HG03378 (cell line): ENCODE results near the gene IFT81.

ENCODE experiments used
- ATAC-seq: cut with Tn5 transposase; IDR thresholded peaks from one replicate; pipeline ENCODE4 v1.9.1; 2021; ENCODE audit warnings: mild to moderate bottlenecking, moderate library complexity; ENCODE audit not compliant: unreplicated experiment

Gene IFT81

DNA sequence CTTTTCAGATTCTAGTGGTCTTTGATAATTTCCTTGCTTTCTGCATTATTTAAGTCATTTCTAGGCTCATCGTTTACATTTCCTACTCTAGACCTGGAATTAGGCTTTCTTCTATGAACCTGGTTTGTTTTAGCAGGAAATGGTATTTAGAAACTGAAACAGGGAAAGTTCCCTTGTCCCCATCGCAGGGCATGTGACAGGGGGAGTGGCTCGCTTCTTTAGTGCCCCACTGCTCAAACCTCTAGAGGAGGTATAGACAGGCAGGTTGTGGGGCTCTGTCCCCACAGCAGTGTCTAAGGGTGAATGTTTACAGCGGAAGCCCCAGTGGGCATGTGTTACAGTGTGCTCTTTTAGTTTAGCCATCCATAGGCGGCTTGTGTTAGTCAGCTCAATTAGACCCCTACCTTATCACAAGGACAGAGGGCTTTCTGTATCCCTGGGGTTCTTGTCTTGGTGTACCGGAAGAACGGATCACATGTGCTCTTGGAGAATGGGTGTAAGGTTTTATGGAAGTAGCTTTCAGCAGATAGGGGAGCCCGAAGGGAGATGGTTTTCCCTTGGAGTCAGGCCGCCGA is 25.0 kb downstream of the IFT81 start:
- no peak for ATAC-seq

DNA sequence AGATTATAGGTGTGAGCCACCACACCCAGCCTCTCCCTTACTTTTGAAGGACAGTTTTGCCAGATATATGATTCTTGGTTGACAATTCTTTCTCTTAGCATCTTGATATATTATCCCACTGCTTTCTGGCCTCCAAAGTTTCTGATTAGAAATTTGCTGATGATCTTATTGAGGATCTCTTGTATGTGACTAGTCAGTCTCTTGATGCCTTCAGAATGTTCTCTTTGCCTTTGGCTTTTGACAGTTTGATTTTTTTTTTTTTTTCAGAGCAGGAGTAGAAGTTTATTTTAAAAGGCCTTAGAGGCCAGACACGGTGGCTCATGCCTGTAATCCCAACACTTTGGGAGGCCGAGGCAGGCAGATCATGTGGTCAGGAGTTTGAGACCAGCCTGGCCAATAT is 32.6 kb downstream of the IFT81 start:
- ATAC-seq: no peak

DNA sequence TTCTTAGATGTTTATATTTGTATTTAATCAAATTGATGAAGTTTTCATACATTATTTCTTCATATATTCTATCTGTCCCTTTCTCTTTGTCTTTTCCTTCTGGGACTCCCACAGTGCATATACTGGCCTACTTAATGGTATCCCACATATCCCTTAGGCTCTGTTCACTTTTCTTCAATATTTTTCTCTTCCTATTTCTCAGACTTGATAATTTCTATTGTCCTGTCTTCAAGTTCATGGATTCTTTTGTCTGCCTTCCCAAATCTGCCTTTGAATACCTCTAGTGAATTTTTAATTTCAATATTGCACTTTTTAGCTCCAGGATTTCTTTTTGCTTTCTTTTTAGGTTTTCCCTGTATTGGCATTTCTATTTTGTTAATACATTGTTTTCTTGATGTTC is 33.4 kb downstream of the IFT81 start:
- ATAC-seq: no peak

DNA sequence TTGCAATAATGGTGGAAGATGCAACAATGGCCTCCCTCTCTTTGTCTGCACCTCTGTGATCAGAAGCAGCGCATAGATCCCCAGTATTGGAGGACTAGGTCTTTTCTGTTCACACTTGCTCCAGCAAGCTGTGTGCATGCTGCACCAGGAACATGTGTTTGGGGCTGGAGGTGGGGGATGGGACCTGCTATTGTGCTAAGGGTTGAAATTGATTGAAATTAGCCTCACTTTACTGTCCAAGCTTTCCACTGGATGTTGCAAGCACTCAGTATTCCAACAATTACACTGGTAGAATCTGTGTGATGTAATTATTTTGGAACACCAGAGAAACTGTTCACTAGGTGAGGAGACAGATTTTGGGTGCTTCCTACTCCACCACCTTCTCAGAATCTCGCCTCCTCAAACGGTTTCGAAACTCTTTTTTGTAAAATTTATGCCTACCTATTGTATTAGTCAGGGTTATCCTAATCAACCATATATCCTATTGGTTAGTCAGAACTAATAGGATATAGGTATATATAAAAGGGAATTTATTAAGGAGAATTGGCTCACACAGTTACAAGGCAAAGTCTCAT is 35.6 kb downstream of the IFT81 start:
- ATAC-seq: no peak

DNA sequence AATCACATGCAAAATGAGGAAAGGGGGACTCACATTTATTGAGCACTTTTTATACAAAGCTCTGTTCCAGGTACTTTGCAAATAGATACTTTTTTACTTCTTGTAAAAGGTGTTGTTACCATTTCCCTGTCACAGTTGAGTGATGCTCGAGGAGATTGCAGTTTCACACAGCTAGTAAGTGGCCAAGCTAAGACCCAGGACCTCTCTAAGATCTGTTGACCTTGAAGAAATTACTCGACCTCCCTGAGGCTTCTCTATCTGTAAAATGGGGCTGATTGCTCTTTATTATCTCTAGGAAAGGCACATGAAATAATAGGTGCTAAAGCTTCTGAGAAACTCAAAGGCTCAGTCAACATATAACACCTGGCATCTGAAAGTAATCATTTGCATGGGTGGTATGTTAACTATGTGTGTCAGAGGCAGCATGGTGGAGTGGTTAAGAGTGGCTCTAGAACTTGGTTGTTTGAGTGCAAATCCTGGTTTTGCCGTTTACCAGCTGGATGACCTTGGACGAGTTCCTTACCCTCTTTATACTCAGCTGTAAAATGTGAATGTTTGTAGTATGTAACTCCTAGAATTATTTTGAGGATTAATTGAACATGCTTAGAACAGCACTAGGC is 41.5 kb downstream of the IFT81 start:
- peak; percentile 76 for ATAC-seq

DNA sequence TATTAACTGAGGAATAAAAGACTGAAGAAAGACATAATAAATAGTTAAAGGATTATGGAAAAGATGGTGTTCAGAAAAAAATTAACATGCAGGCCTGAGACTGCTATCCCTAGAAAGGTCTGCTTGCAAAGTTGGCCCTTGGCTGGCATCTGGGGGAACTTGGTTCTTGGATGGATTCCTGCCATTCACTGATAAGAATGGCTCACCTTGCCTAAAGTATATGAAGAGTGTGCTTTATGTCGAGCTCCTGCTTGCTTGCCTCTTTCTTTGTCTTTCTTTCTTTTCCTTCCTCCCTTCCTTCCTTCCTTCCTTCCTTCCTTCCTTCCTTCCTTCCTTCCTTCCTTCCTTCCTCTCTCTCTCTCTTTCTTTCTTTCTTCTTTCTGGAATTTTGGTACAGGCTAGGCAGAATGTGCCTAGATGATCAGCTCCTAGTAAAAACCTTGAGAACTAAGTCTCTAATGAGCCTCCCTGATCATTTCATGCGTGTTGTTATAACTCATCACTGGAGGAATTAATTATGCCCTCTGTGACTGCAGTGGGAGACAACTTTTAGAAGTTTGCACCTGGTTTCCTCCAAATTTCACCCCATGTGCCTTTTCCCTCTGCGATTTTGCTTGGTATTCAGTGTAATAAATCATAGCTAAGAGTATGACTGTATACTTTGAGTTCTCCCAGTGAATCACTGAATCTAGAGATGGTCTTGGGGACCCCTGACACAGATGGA is 44.7 kb downstream of the IFT81 start:
- ATAC-seq: no peak

DNA sequence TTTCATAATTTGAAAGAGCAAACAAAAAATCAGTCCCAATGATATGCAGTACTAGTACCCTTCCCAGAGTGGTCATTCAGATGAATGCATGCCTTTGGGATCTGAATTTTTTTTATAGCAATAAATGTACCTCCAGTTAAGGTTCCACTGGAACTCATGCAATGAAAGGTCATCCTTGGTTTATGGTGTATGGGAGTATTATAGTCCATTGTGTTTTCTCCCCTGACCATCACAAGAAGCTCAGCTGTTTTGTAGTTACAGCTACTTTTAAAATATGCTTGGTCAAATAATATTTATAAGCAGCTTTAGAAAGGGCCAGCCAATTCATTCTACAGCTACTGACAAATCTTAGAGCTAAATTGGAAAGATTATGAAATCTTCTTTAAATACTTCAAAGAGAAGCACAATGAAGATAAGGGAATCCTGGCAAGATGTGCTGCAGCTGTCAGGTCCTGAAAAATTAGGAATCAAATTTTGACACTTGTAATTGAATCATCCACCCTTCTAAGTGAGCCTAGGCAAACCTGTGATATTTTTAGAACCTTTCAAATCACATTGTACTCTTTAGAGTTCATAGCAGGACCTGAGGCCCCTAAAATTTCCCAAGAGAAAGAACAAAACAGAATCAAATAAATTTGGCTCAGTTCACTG is 46.5 kb downstream of the IFT81 start:
- no peak for ATAC-seq

DNA sequence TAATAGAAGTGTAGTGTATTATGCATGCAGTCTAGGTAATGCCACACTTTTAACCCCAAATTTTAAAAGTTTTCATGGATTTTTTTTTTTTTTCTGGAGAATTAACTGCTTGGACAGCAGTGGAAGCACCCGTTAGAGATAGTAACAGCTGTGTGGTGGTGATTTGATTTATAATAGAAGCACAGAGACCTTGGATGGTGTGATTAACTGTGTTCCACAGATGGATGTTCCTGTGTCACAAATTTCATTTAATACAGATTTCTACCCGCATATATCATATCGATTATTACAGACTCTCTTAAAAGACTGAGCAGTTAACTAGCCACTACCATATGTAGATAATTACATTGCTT is 47.0 kb downstream of the IFT81 start:
- ATAC-seq: no peak

DNA sequence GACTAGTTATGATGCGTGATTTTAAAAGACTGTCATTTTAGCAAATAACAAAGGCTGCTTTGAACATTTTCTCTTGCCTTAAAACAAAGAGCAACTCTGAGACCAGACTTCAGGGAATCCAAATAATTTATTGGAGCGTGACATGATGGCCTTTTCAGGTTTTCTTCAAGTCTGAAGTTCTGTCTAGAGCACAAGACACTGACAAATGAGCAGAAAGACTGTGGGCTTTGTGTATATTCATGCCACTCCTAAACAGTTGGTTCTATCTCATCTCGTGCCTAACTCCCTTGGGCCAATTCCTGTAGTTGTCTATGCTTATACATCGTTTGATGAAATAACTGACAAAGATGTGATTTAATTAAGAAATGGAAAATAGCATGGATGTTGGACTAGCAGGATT is 47.5 kb downstream of the IFT81 start:
- no peak for ATAC-seq

DNA sequence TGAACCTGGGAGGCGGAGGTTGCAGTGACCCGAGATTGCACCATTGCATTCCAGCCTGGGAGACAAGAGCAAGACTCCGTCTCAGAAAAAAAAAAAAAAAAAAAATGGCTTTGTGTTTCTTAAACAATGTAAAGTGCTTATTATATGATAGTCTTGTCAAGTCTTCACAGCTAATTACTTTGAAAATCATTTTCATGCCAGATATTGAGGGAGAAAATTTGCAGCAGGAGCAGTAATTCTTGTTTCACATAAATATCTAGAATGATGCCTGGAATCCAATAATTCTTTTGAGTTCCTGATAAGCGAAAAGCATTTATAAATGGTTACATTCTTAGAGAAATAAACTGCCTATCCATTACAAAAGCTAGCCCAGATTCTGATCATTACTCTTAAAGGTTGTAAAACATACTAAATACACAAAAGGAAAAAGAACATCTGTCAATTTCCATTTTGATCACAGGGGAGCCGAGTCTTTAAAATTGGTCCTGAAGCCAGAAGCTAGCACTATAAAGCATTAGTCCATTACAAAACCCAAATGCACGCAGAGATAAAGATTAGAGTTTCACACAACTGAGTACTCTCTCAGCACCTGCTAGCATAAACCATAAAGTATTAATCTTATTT is 50.3 kb downstream of the IFT81 start:
- ATAC-seq: no peak

DNA sequence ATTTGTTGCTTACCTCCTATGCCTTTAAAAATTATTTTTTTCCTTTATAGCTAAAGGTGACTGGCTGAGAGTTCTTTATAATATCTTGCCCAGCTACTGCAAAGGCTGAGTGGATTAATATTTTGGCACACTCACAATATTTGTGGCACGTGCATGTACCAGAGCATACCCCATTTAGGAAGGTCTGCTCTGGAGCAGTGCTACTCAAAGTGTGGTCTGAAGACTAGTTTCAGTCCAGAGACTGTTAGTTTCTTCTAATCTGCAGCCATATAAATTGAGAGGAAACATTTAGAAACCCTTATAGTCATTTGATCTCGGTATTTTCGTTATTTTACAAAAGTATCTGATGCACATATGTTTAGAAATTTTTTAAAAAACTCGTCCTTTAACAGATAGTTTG is 51.0 kb downstream of the IFT81 start:
- ATAC-seq: no peak

DNA sequence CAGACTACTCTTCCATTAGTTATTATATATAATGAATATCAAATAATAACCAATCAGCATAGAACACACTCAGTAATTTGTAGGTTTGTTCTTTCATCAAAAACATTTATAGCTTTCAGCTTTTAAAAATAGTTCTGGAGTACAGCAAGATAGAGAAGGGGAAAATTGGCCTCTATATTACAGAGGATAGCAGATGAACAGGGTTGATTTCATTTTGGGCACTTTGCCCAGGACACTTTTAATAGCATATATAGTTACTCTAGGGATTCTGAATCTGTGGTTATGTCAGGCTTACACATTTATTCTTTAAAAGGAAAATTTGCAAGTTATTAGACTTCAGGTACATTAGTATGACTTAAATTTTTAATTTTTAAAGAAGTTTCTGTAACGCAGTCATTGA is 52.6 kb downstream of the IFT81 start:
- ATAC-seq: no peak

DNA sequence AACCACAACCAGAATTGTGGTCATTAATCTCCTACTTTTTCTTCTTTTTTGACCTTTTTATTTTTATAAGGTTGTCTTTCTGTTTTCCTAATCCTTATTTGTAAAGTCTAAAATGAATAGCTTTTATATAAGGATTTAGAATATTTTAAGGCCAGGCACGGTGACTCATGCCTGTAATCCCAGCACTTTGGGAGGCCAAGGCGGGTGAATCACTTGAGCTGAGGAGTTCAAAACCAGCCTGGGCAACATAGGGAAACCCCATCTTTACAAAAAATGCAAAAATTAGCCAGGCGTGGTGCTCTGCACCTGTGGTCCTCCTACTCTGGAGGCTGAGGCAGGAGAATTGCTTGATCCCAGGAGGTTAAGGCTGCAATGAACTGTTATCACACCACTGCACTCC is 55.1 kb downstream of the IFT81 start:
- no peak for ATAC-seq

DNA sequence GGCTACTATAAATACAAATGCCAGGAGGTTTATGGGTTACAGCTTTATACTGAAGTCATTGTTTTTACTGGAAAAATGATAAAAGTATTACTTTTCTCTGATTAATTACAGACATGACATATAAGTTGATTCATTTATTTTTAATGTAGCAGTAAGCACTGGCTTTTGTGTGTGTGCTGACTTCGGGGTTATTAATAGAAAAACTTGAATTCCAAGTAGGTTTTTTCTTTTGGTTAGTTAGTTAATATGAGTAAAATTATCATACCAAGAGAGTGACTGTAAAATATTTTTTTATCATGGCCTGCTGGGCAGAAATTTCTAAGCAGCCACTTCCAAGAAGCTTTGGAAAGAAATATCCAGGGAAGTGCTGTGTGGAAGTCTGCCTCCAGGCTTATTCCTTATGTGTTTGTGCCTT is 56.4 kb downstream of the IFT81 start:
- no peak for ATAC-seq

DNA sequence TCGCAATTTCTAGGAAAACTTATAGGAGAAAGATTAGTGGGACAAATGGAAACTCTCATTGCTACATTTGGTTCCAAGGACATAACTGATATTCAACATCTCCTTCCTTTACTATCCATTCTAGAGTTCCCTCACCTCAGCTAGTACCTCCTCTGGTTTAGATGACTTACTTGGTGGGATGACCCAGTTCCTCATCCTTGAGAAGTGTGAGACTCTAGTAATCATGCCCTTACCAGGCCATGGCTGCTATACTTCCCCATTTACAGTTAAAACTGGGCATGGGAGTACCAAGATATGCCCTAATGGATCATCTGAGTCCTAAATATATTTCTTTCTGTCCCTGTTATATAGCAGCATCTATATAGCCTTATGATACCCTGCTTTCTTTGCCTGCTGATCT is 58.1 kb downstream of the IFT81 start:
- ATAC-seq: no peak

DNA sequence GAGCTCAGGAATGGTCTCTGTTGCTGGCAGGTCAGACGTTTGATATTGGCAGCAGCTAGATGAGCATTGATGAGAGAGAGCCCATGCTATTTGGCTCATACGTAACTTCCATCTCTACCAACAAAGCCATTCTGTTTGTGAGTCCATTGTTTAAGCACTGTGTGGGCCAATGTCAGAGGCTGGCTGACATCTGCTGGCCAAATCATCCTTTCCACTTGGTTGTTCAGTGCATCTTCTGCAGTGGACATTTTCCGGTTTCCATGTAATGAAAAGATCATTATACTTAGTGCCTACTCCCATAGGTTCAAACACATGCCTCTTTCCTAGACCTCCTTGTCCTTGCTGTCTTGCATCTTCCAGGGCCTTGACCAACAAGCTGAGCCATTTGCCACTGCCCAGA is 59.2 kb downstream of the IFT81 start:
- no peak for ATAC-seq

DNA sequence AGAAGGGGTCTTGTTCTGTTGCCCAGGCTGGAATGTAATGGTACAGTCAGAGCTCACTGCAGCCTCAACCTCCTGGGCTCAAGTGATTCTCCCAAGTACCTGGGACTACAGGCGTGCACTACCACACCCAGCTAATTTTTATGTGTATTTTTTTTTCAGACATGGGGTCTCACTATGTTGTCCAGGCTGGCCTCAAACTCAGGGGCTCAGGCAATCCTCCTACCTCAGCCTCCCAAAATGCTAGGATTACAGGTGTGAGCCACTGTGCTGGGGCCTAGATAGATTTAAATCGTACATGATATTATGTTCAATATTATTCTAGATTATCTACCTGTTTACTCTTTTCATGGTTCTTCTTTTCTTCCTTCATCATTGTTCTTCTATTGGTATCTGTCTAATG is 61.5 kb downstream of the IFT81 start:
- ATAC-seq: no peak

DNA sequence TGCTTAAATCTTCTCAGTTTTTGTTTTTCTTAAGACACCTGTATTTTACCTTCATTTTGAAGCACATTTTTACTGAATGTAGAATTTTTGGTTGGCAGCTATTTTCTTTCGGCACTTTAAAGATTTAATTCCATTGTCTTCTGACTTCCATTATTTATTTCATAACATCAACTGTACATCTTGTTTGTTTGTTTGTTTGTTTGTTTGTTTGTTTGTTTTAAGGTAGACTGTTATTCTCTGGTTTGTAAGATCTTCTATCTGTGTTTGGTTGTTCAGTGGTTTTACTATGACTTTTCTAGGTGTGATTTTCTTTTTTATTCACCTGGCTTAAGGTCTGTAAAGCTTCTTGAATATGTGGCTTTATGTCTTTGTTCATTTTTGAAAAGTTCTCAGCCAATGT is 61.9 kb downstream of the IFT81 start:
- no peak for ATAC-seq

DNA sequence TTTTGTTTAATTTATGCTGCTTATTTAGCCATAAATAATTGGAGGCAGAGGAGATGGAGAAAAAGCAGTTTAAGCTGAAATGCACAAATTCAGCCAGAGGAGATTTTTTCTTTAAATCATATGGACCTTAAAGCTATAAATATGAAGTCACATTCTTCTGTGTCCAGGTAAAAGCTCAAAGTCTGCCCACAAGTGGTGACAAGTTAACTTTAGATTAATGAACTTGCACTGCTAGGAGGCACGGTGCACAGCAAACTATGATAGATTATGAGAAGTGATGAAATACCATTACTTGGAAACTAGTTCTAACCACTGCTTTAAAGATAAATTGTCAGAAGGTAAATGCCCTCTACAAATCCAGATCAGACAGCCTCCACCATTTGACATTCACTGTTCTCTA is 69.0 kb downstream of the IFT81 start:
- ATAC-seq: no peak

DNA sequence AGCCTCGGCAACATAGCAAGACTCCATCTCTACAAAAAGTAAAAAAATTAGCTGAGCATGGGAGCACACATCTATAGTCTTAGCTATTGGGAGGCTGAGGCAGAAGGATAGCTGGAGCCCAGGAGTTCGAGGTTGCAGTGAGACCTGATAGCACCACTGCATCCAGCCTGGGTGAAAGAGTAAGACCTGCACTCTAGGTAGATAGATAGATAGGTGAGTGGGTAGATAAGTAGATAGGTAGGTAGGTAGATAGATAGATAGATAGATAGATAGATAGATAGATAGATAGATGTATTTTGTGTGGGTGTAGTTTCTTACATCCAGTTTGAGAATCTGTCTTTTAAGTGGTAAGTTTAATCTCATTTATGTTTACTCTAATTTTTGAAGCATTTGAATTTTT is 72.8 kb downstream of the IFT81 start:
- no peak for ATAC-seq

DNA sequence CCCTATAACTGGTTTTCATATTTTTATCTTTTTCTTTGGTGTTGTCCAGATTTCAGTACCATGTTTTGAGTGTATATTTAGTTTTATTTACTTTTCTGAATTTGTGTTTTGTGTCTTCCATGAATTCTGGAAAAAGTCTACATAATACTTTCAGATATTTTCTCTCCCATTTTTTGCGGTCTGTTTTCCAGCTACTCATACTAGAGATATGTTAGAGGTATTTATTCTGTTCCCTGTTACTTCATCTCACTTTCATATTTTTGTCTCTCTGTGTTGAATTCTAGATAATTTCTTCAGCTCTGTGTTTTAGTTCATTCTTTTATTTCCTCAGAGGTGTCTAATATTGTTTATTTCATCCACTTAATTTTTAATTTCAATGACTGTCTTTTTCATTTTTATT is 74.2 kb downstream of the IFT81 start:
- ATAC-seq: no peak
